Colonic mucosa (tissue), 4 donors: ENCODE results near the gene SRPRB. TPM values are rescaled to one million over a fixed set of nuclear protein-coding genes. Genes with fewer than 3 reads are reported as not detected.

Experiments
- DNase-seq: peaks from one replicate; pipeline ENCODE4 v3.0.0-alpha.2; 2020
- H3K27ac ChIP-seq: fragments of 200-600 bp; one replicate; pipeline ENCODE4 v1.8.0; 2021
- H3K27me3 ChIP-seq: fragments of 200-600 bp; one replicate; pipeline ENCODE4 v1.8.0; 2021
- H3K36me3 ChIP-seq: fragments of 200-600 bp; one replicate; pipeline ENCODE4 v1.8.0; 2021
- H3K4me1 ChIP-seq: fragments of 200-600 bp; one replicate; pipeline ENCODE4 v1.8.0; 2021; ENCODE audit warnings: mild to moderate bottlenecking
- H3K4me3 ChIP-seq: fragments of 200-600 bp; one replicate; pipeline ENCODE4 v1.8.0; 2021
- H3K9ac ChIP-seq, 2 donors: one replicate each; pipeline ENCODE4 v1.7.0; 2013; ENCODE audit warnings: control low read depth in 2 of 2, low read depth in 2 of 2, low read length in 2 of 2
- H3K9me3 ChIP-seq: fragments of 200-600 bp; one replicate; pipeline ENCODE4 v1.8.0; 2021
- CTCF ChIP-seq: fragments of 200-600 bp; IDR thresholded peaks from one replicate; pipeline ENCODE4 v1.8.0; 2022; ENCODE audit warnings: antibody characterized with exemption, mild to moderate bottlenecking
- intact Hi-C: fragments of 100-400 bp; cut with DNase I; formaldehyde crosslinking; loops from one replicate; pipeline ENCODE4 v1.14.1; 2022
- total RNA-seq, 2 donors: library from RNA; stranded (reverse); fragmentation: NEBNext Ultra II Directional in 1 of 2; extraction: Animal tissue kit (Norgen Biotek cat#: 25700) in 1 of 2; gene quantifications; one replicate each; pipeline ENCODE4 v1.2.1, GENCODE V29; 2021
- donor health status: healthy.
- donor health status: DM: no; HTN: no; CAD: no.
- donor health status: DM: no; HTN: no; CAD: no.

The SRPRB gene
- 10 to 100 TPM; 38.0 to 86.1 TPM for total RNA-seq

DNA sequence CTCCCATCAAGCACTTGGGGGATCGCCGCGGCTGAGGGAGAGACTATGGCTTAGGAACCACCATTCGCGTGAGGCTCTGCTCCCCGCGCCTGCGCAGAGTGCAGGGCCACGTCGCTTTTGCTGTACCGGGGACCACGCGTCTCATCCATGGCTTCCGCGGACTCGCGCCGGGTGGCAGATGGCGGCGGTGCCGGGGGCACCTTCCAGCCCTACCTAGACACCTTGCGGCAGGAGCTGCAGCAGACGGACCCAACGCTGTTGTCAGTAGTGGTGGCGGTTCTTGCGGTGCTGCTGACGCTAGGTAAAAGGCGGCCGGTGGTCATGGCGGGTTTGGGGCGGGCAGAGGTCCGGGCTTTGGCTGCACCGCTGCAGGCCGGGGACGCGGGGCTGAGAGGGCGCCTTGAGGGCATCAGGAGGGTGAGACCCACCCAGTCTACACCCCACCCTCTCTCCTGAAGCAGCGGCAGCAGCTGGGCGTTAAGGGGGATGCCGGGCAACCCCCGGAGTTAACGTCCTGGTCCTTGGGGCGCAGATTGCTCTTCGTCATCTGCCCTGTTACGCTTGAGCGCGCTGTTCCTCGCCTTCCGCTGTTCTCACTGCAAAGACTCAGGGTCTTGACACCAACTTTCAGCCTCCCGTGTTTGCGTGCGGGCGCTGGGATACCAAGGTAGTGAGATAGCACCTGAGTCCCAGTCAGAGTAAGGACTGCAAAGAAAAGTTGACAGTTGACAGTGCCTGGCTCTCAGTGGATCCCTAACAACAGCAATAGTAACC, at the start of gene SRPRB:
SRPRB (plus strand) TSS at position 114 of the 774 bp plus-strand sequence; CDS start at position 148, 34 bp downstream.
- intact Hi-C loops: loop anchor here (10.0 kb wide), 1 partner anchor 141 kb away; the partner anchor contains the start of gene TOPBP1
- Histone ChIP-seq H3K36me3 (peaks cover 7% of the 10 kb centered on the region), H3K4me1 (no peaks in the 10 kb centered on the region), H3K27me3 (no peaks in the 10 kb centered on the region), H3K27ac (peak within 1 kb of the TSS; percentile 23), H3K4me3 (peak within 1 kb of the TSS; percentile 84), H3K9ac (peak within 1 kb of the TSS; percentile 69 to 79), H3K9me3 (no peaks in the 10 kb centered on the region)
- peak; percentile 97 for DNase-seq
- TF ChIP-seq CTCF: no peak

GRCh38 chr3:133756716-133757694, 48.6 kb upstream of the SRPRB start:
- H3K9ac ChIP-seq: no peak overlapping the region
- no peaks in the 10 kb centered on the region for H3K36me3 ChIP-seq
- no peak overlapping the region for H3K27ac ChIP-seq
- no peaks in the 10 kb centered on the region for H3K4me1 ChIP-seq
- no peak for DNase-seq
- no peaks in the 10 kb centered on the region for H3K9me3 ChIP-seq
- TF ChIP-seq CTCF: no peak
- H3K4me3 ChIP-seq: no peak overlapping the region
- intact Hi-C loops: no loop called here
- H3K27me3 ChIP-seq: no peaks in the 10 kb centered on the region

DNA sequence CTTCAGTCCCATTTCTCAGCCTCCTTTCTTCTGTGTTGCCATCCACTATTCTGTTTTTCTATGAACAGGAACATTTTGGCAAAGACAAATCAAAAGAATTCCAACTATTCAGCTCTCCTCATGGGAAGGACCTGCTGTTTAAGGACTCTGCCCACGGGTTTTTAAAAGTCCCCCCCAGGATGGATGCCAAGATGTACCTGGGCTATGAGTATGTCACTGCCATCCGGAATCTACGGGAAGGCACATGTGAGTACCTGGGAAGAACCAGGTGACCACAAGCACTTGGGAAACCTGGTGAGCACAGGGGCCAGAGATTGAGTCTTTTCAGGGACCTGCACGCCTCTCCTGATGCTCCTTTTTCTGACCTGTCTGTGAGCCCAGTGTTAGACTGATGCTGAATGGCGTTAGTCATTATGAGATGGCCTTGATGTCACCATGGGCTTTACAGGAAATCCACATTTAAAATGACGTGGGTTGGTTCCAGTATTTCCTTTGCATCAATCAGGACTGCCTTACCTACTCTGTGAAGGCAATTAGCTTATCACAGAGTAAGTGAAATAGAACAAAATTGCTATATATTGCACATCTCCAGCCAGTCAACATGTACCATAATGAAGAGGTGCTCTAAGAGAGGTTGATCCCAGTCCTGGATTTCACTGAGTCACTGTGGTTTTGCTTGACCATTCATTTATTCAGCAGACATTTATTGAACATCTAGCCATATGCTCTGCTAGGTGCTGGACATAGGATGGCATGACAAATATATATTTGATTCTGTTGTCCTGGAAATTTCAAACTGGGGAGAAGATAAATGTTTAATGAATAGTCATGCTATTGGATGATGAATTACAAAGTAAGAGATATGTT, 47.7 kb upstream of the SRPRB start:
- TF ChIP-seq CTCF: no peak
- no peak overlapping the region for H3K4me3 ChIP-seq
- H3K4me1 ChIP-seq: no peaks in the 10 kb centered on the region
- intact Hi-C loops: no loop called here
- H3K36me3 ChIP-seq: no peaks in the 10 kb centered on the region
- H3K9ac ChIP-seq: no peak overlapping the region
- H3K27ac ChIP-seq: no peak overlapping the region
- no peak for DNase-seq
- no peaks in the 10 kb centered on the region for H3K9me3 ChIP-seq
- no peaks in the 10 kb centered on the region for H3K27me3 ChIP-seq

GRCh38 chr3:133758568-133758928, 47.1 kb upstream of the SRPRB start:
- no peak overlapping the region for H3K27ac ChIP-seq
- H3K36me3 ChIP-seq: no peaks in the 10 kb centered on the region
- no peak for DNase-seq
- H3K4me3 ChIP-seq: no peak overlapping the region
- H3K9me3 ChIP-seq: no peaks in the 10 kb centered on the region
- no peaks in the 10 kb centered on the region for H3K4me1 ChIP-seq
- no peaks in the 10 kb centered on the region for H3K27me3 ChIP-seq
- intact Hi-C loops: no loop called here
- TF ChIP-seq CTCF: no peak
- no peak overlapping the region for H3K9ac ChIP-seq
